HG03103 (cell line): ENCODE results near the gene IQUB.
"Not testable (repeated sequence)": the region's sequence is repeated elsewhere in the genome, so short reads cannot be mapped to it uniquely, and the experiment has no call there.

Experiments
- ATAC-seq: cut with Tn5 transposase; IDR thresholded peaks from one replicate; pipeline ENCODE4 v1.9.1; 2021; ENCODE audit warnings: low read depth; ENCODE audit not compliant: unreplicated experiment

IQUB gene

GRCh38 chr7:123548406-123548805 lies 14.0 kb upstream of the IQUB start:
- ATAC-seq, result no peak

DNA sequence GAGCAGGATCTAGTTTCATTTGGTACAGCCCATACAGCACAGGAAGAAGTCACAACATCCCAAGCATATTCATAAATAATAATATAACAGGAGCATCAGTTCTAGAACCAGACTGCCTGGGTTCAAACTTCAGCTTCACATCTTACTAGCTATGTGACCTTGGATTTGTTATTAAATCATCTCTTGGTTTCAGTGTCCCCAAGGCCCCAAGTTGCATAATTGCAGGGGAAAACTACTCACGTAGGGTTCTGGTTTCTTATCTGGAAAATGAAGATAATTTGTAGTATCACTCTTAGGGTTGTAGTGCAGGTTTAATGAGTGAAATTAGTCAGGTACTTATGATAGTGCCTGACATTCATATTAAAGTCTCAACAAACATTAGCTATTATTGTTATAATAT lies 5.5 kb upstream of the IQUB start:
- no peak for ATAC-seq

GRCh38 chr7:123538897-123539296 lies 4.5 kb upstream of the IQUB start:
- no peak for ATAC-seq

DNA sequence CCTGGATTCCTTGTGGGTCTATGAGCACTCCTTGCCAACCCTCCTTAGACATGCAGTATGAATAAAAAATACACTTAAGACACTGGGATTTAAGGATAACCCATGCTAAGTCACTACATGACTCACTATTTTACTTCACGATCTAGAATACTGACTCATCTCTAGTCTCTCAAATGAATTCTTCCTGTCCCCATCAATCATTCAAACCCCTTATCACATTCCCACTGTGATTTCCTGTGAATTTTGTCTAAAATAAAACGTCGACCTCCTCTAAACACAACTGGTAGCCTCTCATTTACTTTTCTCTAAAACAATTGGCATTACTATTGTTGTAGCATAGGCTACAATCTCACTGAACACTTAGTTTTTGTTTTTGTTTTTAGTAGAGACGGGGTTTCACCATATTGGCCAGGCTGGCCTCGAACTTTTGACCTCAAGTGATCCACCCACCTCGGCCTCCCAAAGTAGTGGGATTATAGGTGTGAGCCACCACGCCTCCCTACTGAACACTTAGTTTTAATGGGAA lies 3.9 kb upstream of the IQUB start:
- no peak for ATAC-seq

DNA sequence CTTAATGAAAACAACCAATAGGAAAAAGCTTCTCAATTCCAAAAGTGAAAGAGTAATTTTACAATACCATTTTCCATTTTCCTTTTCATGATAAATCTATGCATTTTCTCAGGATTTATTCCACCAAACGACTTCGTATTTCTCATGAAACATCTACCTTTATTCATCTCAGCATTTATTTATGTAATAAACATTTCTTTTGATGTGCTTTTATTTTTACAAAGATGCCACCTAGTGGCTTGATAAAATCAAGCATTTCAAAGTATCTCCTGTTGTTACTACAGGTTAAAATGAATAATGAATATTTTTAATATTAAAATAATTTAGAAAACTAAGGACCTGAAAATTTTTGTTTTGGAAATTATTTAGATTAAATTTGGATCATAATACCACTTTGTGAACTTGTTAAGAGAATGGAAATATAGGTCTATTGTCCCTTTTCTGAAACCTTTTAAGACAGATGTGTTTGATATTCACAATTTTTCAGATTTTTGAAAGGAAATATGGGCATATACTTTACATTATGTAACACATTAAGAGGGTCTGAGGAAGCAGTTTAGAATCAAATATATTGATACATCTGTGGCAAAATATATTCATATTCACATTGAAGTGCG lies 2.7 kb upstream of the IQUB start:
- ATAC-seq, result no peak

GRCh38 chr7:123535517-123535916 lies 1.1 kb upstream of the IQUB start:
- no peak for ATAC-seq

DNA sequence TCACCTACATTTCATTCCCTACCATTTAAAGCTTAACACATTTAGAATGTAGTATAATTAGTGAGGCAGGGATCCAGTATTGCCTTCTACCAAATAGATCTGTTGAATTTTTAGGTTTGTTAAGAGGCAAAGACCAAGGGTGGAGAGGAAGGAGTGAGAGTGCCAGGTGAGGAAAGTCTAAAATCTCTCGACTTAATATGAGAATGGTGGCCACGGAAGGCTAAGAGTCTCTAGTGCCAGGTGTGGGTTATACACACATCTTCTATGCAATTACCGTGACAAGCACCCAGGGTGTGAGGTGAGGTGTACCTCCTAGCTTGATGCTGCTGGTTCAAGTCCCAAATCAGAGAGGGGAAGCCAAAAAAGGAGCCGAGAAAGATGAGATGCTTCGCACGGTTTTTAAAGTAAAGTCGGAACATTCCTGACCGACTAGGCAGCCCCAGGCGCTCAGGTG lies 439 bp downstream of the IQUB start:
- ATAC-seq, result peak; percentile 9

GRCh38 chr7:123533553-123533917 lies 860 bp downstream of the IQUB start:
- ATAC-seq, result no peak

DNA sequence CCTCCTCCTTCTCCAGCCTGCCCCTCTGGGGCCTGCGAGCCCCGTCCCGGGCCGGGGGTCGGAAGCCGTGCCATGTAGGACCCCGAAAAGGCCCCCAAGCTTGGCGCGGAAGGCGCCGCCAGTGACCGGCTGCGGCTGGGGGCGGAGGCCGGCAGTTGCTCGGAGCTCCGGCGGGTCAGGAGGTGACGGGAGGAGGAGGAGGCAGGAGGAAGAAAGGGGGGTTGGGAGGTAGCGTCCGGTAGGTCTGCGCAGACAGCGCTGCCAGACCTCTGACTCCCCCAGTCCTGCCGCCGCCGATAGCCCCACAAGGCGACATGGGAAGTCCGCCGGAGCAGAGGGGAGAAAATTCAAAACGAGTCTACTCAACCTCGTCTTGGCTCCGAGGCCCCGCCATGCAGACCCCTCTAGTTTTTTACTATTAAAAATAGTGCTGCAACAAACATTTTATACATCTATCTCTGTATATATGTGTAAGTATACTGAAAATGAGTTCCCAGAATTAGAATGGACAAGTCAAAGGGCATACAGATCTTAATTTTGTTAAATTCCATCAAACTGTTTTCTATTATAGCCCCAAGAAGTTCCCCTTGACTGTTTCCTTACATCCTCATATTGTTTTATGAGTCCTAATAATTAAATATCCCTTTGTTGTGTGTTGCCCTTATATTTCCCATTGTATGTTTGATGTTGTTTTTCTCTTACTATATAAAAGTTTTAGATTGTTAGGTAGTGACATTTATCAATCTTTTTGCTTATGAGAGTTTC lies 1.4 kb downstream of the IQUB start:
- ATAC-seq, result not testable (repeated sequence)

GRCh38 chr7:123532343-123532742 lies 2.1 kb downstream of the IQUB start:
- not testable (repeated sequence) for ATAC-seq

DNA sequence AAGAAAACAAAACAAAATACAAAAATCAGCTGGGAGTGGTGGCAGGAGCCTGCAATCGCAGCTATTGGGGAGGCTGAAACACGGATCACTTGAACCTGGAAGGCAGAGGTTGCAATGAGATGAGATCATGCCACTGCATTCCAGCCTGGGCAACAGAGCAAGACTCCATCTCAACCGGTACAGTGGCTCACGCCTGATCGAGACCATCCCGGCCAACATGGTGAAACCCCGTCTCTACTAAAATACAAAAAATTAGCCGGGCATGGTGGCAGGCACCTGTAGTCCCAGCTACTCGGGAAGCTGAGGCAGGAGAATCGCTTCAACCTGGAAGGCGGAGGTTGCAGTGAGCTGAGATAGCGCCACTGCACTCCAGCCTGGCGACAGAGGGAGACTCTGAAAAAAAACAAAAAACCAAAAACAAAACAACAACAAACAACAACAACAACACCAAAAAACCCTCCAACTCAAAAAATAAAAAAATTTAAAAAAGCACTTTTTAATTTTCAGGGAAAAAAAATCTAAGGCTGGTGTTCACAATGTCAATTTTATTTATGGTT lies 4.3 kb downstream of the IQUB start:
- ATAC-seq, result not testable (repeated sequence)

- ATAC-seq, result no peak
These were observed 6.1 kb downstream of the IQUB start for GRCh38 chr7:123528265-123528664.

GRCh38 chr7:123527712-123528225 lies 6.6 kb downstream of the IQUB start:
- ATAC-seq, result not testable (repeated sequence)

- ATAC-seq, result not testable (repeated sequence)
These were observed 7.9 kb downstream of the IQUB start for GRCh38 chr7:123526533-123526932.

- no peak for ATAC-seq
These were observed 12.3 kb downstream of the IQUB start for GRCh38 chr7:123522066-123522465.

- no peak for ATAC-seq
These were observed 29.2 kb downstream of the IQUB start for GRCh38 chr7:123505221-123505620.

GRCh38 chr7:123502201-123502600 lies 32.2 kb downstream of the IQUB start:
- ATAC-seq, result no peak

DNA sequence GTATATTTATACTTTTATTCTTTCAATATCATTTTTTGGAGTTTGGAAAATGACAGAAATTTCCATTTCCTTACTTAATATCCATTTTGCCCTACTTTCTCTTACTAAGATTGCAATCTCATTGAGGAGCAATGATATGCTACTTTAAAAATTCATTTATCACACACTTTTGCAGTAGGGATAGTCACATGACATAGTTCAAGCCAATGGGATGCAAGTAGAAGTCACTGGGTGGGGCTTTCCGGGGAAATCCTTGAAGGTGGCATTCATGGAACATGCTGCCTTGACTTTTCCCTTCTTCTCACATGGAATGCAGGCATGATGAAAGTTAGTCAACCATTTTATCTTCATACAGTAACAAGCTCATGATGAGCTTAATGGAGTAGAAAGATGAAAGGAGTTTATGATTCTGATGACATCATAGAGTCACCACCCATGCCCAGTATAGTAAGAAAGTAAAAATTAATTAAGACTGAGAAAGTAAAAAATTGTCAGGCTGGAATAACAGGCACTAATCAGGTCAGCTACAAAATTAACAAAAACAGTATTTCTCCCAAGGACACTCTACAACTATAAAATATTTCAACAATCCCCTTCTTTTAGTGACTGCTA lies 33.4 kb downstream of the IQUB start:
- no peak for ATAC-seq

DNA sequence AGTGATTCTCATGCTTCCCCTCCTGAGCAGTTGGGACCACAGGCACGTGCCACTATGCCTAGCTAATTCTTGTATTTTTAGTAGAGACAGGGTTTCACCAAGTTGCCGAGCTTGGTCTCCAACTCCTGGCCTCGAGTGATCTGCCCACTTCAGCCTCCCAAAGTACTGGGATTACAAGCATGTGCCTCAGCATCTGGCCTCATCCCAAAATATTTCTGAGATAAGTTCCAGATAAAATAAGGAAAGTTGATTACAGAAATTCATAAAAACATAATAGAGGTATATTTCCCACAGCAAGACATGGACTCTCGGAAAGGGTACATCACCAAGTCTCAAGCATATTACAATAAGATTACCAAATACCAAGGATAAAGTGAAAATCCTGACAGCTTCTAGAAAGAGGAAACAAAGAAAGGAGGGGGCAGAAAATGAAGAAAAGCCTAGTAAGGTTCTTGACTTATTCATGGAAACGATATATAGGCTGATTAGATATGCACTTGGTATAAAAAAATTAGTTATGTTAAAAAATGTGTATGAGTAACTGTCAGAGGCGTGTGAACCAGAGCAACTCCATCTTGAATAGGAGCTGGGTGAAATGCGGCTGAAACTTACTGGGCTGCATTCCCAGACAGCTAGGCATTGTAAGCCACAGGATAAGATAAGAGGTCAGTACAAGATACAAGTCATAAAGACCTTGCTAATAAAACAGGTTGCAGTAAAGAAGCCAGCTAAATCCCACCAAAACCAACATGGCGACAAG lies 35.0 kb downstream of the IQUB start:
- no peak for ATAC-seq

- no peak for ATAC-seq
These were observed 35.8 kb downstream of the IQUB start for GRCh38 chr7:123498601-123499000.
